CD14-positive monocyte (primary cell): ENCODE measurements around the gene NINJ1. TPM values are rescaled to one million over a fixed set of nuclear protein-coding genes. Genes with fewer than 3 reads are reported as not detected.

Source experiments
- DNase-seq, 3 donors: peaks; one replicate each; pipeline ENCODE4 v3.0.0-alpha.2; 2011 to 2022
- H2AFZ ChIP-seq: 2 replicates; pipeline ENCODE4 v1.6.0; 2012; ENCODE audit warnings: mild to moderate bottlenecking, low read depth, low read length, inconsistent platforms; ENCODE audit not compliant: insufficient read depth, poor library complexity, severe bottlenecking
- H3K27ac ChIP-seq, 2 donors: 1 replicate in 1 of 2; 2 replicates in 1 of 2; pipeline ENCODE4 v1.5.1; 2012 to 2013; ENCODE audit warnings: low read length in 2 of 2, control low read depth in 1 of 2, inconsistent platforms in 1 of 2, low read depth in 1 of 2, mild to moderate bottlenecking in 1 of 2
- H3K27me3 ChIP-seq, 2 donors: one replicate each; pipeline versions ENCODE4 v1.6.0 to v1.6.1; 2011 to 2013; ENCODE audit warnings: low read length in 2 of 2; ENCODE audit not compliant: control insufficient read depth in 2 of 2, insufficient read depth in 2 of 2
- H3K36me3 ChIP-seq, 2 donors: replicated peaks in 1 of 2; 1 replicate in 1 of 2; 2 replicates in 1 of 2; pipeline versions ENCODE4 v1.5.1 to v1.6.1; 2012 to 2013; ENCODE audit warnings: low read length in 2 of 2, control low read depth in 1 of 2, inconsistent platforms in 1 of 2, mild to moderate bottlenecking in 1 of 2; ENCODE audit not compliant: insufficient read depth in 2 of 2, control insufficient read depth in 1 of 2
- H3K4me1 ChIP-seq, 2 donors: 1 replicate in 1 of 2; 2 replicates in 1 of 2; pipeline versions ENCODE4 v1.5.1 to v1.6.1; 2012 to 2013; ENCODE audit warnings: low read length in 2 of 2, control low read depth in 1 of 2, inconsistent platforms in 1 of 2, mild to moderate bottlenecking in 1 of 2, moderate library complexity in 1 of 2; ENCODE audit not compliant: insufficient read depth in 2 of 2, control insufficient read depth in 1 of 2
- H3K4me2 ChIP-seq: replicated peaks from 2 replicates; pipeline ENCODE3; 2012; ENCODE audit warnings: low read length, moderate library complexity, mild to moderate bottlenecking; ENCODE audit not compliant: poor library complexity, severe bottlenecking; ENCODE audit errors: extremely low read depth
- H3K4me3 ChIP-seq, 3 experiments: fragments of 200-600 bp in 1 of 3; sonication (generic) in 1 of 3; replicated peaks in 1 of 3; 1 replicate in 2 of 3; 2 replicates in 1 of 3; pipeline ENCODE4 v1.5.1; 2011 to 2013; ENCODE audit warnings: low read length in 3 of 3, mild to moderate bottlenecking in 3 of 3, control low read depth in 2 of 3, low read depth in 2 of 3, inconsistent platforms in 1 of 3, moderate library complexity in 1 of 3
- H3K79me2 ChIP-seq: 2 replicates; pipeline ENCODE4 v1.6.0; 2012; ENCODE audit warnings: mild to moderate bottlenecking, control low read depth, inconsistent platforms, low read length, moderate library complexity; ENCODE audit not compliant: insufficient read depth
- H3K9ac ChIP-seq: 2 replicates; pipeline ENCODE4 v1.6.0; 2017; ENCODE audit warnings: low read length, mild to moderate bottlenecking; ENCODE audit not compliant: insufficient read depth, poor library complexity, severe bottlenecking
- H3K9me3 ChIP-seq, 2 donors: replicated peaks in 1 of 2; 1 replicate in 1 of 2; 2 replicates in 1 of 2; pipeline versions ENCODE4 v1.5.1 to v1.6.1; 2012 to 2013; ENCODE audit warnings: low read length in 2 of 2, control low read depth in 1 of 2; ENCODE audit not compliant: control insufficient read depth in 1 of 2, insufficient read depth in 1 of 2
- H4K20me1 ChIP-seq: 2 replicates; pipeline ENCODE4 v1.6.0; 2012; ENCODE audit warnings: mild to moderate bottlenecking, low read length, control low read depth, moderate library complexity; ENCODE audit not compliant: insufficient read depth
- H3K27ac Mint-ChIP-seq, 7 donors: one replicate each; pipeline ENCODE4 v1.8.0; 2020; ENCODE audit warnings: mild to moderate bottlenecking in 7 of 7, mixed read lengths in 7 of 7, moderate library complexity in 6 of 7, inconsistent platforms in 2 of 7
- H3K27me3 Mint-ChIP-seq, 3 donors: one replicate each; pipeline ENCODE4 v1.8.0; 2021 to 2022; ENCODE audit warnings: low read depth in 3 of 3, mild to moderate bottlenecking in 3 of 3, mixed read lengths in 3 of 3, moderate library complexity in 3 of 3, inconsistent platforms in 1 of 3
- H3K36me3 Mint-ChIP-seq, 2 donors: one replicate each; pipeline ENCODE4 v1.8.0; 2020; ENCODE audit warnings: mixed read lengths in 2 of 2, inconsistent platforms in 1 of 2, mild to moderate bottlenecking in 1 of 2
- H3K4me1 Mint-ChIP-seq: one replicate; pipeline ENCODE4 v1.8.0; 2020; ENCODE audit warnings: mild to moderate bottlenecking, mixed read lengths
- H3K4me3 Mint-ChIP-seq, 2 donors: one replicate each; pipeline ENCODE4 v1.8.0; 2020; ENCODE audit warnings: mild to moderate bottlenecking in 2 of 2, mixed read lengths in 2 of 2, moderate library complexity in 1 of 2
- H3K9me3 Mint-ChIP-seq, 7 donors: one replicate each; pipeline ENCODE4 v1.8.0; 2020 to 2022; ENCODE audit warnings: mixed read lengths in 7 of 7, mild to moderate bottlenecking in 6 of 7, moderate library complexity in 6 of 7, inconsistent platforms in 2 of 7
- CTCF ChIP-seq: fragments of 200-600 bp; IDR thresholded peaks from one replicate; pipeline ENCODE4 v1.8.0; 2022; ENCODE audit warnings: antibody characterized with exemption, mild to moderate bottlenecking
- WGBS: methylation state at CpG from one replicate; pipeline ENCODE4 v1.1.5; 2013; ENCODE audit warnings: missing lambda C conversion rate; ENCODE audit not compliant: insufficient coverage; 5-methylcytosine and 5-hydroxymethylcytosine counted together
- intact Hi-C, 2 donors: fragments of 100-400 bp; cut with micrococcal nuclease; formaldehyde crosslinking; loops; one replicate each; pipeline versions ENCODE4 v1.15.0 to v1.15.1; 2023
- polyA plus RNA-seq, 3 donors: library from polyadenylated mRNA; depleted of rRNA in 1 of 3; unstranded in 2 of 3; stranded (reverse) in 1 of 3; fragments of 300-500 nt in 2 of 3; fragments of >200 nt in 1 of 3; fragmentation: Illumina TruSeq in 2 of 3; gene quantifications; 1 replicate in 2 of 3; 2 replicates in 1 of 3; pipeline ENCODE4 v1.2.3, GENCODE V29; 2012 to 2021

NINJ1 gene
- polyA plus RNA-seq, 3 donors: 290 to 610 (median 469) TPM

- Mint-ChIP-seq H3K9me3 (peaks cover 0 to 2% (median 0%) of the 10 kb centered on the region in 7 donors), H3K27me3 (peaks cover 0 to 3% (median 0%) of the 10 kb centered on the region in 3 donors), H3K4me1 (peaks cover 71% of the 10 kb centered on the region), H3K4me3 (peak overlapping the region; percentile 52 to 62), H3K27ac (peak overlapping the region; percentile 86 to 93 (median 90)), H3K36me3 (peaks cover 70 to 91% of the 10 kb centered on the region in 2 donors)
- Histone ChIP-seq H3K27ac (peak overlapping the region; percentile 69 to 71), H2AFZ (no peak overlapping the region), H3K4me2 (peak overlapping the region; percentile 92), H3K27me3 (no peaks in the 10 kb centered on the region), H3K79me2 (peaks cover 77% of the 10 kb centered on the region), H3K4me1 (peaks cover 70 to 79% of the 10 kb centered on the region in 2 donors), H3K9me3 (no peaks in the 10 kb centered on the region), H4K20me1 (peaks cover 88% of the 10 kb centered on the region), H3K4me3 (peak overlapping the region in 1 of 3 experiments; percentile 83), H3K36me3 (peaks cover 59 to 73% of the 10 kb centered on the region in 2 donors), H3K9ac (no peak overlapping the region)
- no peak for TF ChIP-seq CTCF
- 57% methylated on average over 9 of the region's 18 CpGs for WGBS
- intact Hi-C loops: no loop called here
- peak in 1 of 3 donors; percentile 29 for DNase-seq
Observed at GRCh38 chr9:93126825-93127368, 7.2 kb downstream of the NINJ1 start.

GRCh38 chr9:93126151-93126781 is 7.8 kb downstream of the NINJ1 start:
- H3K4me1 ChIP-seq: peaks cover 70 to 79% of the 10 kb centered on the region in 2 donors
- peaks cover 71% of the 10 kb centered on the region for H3K4me1 Mint-ChIP-seq
- DNase-seq: no peak

More at GRCh38 chr9:93126151-93126781, 7.8 kb downstream of the NINJ1 start:
- Histone ChIP-seq H2AFZ (no peak overlapping the region), H3K36me3 (peaks cover 65 to 79% of the 10 kb centered on the region in 2 donors), H3K27me3 (no peaks in the 10 kb centered on the region), H4K20me1 (peaks cover 85% of the 10 kb centered on the region), H3K4me3 (no peak overlapping the region), H3K4me2 (peak overlapping the region; percentile 92), H3K27ac (no peak overlapping the region), H3K9ac (no peak overlapping the region), H3K9me3 (no peaks in the 10 kb centered on the region), H3K79me2 (peaks cover 71% of the 10 kb centered on the region)
- TF ChIP-seq CTCF: no peak
- H3K27me3 Mint-ChIP-seq: no peaks in the 10 kb centered on the region
- WGBS: 98% methylated on average over 20 of the region's 23 CpGs
- intact Hi-C loops: no loop called here
- peaks cover 70 to 92% of the 10 kb centered on the region in 2 donors for H3K36me3 Mint-ChIP-seq
- H3K27ac Mint-ChIP-seq: peak overlapping the region in 4 of 7 donors; percentile 42 to 75 (median 60)
- no peak overlapping the region for H3K4me3 Mint-ChIP-seq
- peaks cover 0 to 2% (median 0%) of the 10 kb centered on the region in 7 donors for H3K9me3 Mint-ChIP-seq
